Measurements from ENCODE around the gene KPNA3. TPM values are rescaled to one million over a fixed set of nuclear protein-coding genes. Genes with fewer than 3 reads are reported as not detected.

KPNA3 gene
- total and polyA plus RNA-seq, 2 donors (not counting 1 experiment from before 2014, with no cell fraction given) = 37.0 to 68.3 TPM

DNA sequence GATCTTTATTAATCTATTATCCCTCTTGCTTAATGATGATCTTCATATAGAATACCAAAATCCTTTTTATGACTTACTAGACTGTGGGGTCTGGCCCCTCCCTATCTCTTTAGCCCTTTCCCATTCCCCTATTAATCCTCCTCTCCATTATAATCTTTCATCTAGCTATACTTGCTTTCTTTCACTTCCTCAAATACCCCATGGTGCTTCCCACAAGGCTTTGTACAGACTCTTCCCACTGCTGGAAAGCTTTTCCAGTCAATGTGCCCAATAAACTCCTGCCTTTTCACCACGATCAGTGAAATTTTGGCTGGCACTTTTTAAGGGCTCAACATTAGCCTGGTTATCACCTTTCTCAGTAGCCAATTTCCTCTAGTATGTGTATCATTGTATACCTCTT, 98.0 kb downstream of the KPNA3 start:
- Histone ChIP-seq H3K27ac (ENCODE audit: insufficient read depth, low read length) (no peak overlapping the region), H3K4me3 (replicated peaks in 1 of 4; ENCODE audit: control extremely low read depth in 1 of 4, insufficient read depth in 1 of 4, low read depth in 3 of 4, low read length in 4 of 4) (no peak overlapping the region), H3K9ac (ENCODE audit: insufficient read depth, low read length) (no peak overlapping the region), H3K4me2 (ENCODE audit: extremely low read depth, insufficient read depth, low read length) (no peak overlapping the region), H3K9me3 (ENCODE audit: control insufficient read depth, insufficient read depth, low read depth, low read length) (no peaks in the 10 kb centered on the region), H2AFZ (ENCODE audit: low read length) (no peak overlapping the region), H3K4me1 (ENCODE audit: control insufficient read depth, extremely low read depth, insufficient read depth, low read length) (no peaks in the 10 kb centered on the region), H3K36me3 (ENCODE audit: control insufficient read depth, insufficient read depth, low read length) (no peaks in the 10 kb centered on the region), H4K20me1 (ENCODE audit: control insufficient read depth, extremely low read depth, insufficient read depth, low read length) (no peaks in the 10 kb centered on the region), H3K27me3 (ENCODE audit: control insufficient read depth, insufficient read depth, low read length) (no peaks in the 10 kb centered on the region), H3K79me2 (ENCODE audit: control insufficient read depth, insufficient read depth, low read length) (peaks cover 8% of the 10 kb centered on the region)
- TF ChIP-seq, protein P1, sequence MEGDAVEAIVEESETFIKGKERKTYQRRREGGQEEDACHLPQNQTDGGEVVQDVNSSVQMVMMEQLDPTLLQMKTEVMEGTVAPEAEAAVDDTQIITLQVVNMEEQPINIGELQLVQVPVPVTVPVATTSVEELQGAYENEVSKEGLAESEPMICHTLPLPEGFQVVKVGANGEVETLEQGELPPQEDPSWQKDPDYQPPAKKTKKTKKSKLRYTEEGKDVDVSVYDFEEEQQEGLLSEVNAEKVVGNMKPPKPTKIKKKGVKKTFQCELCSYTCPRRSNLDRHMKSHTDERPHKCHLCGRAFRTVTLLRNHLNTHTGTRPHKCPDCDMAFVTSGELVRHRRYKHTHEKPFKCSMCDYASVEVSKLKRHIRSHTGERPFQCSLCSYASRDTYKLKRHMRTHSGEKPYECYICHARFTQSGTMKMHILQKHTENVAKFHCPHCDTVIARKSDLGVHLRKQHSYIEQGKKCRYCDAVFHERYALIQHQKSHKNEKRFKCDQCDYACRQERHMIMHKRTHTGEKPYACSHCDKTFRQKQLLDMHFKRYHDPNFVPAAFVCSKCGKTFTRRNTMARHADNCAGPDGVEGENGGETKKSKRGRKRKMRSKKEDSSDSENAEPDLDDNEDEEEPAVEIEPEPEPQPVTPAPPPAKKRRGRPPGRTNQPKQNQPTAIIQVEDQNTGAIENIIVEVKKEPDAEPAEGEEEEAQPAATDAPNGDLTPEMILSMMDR (conservative IDR thresholded peaks at IDR 0.05 in 1 of 2, IDR thresholded peaks at IDR 0.05 in 1 of 2; ENCODE audit: low read depth in 1 of 2, low read length in 2 of 2) = no peak
- no peak for TF ChIP-seq EZH2 (IDR thresholded peaks at IDR 0.05; ENCODE audit: low read length, missing control alignments)
- DNase-seq (ENCODE audit: low read depth in 2 of 2) = no peak

DNA sequence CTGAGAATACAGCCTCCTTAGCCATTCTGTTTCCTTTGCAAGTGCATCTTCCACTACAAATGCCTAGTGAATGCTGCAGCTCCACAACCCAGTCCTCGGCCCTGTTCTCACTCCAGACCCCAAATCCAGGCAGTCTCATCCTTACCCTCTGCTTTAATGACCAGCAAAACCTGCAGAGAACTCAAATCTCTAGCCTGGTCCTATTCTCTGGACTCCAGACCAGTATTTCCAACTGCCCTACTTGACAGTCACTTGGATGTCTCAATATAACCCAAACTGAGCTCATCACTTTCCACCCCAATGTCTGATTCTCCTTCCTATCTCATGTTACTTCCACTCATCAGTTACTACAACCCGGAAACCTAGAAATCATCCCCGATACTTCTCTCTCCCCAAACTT, 98.6 kb downstream of the KPNA3 start:
- no peak overlapping the region for H3K9ac ChIP-seq (ENCODE audit: insufficient read depth, low read length)
- H3K27ac ChIP-seq (ENCODE audit: insufficient read depth, low read length) = no peak overlapping the region
- no peaks in the 10 kb centered on the region for H3K4me1 ChIP-seq (ENCODE audit: control insufficient read depth, extremely low read depth, insufficient read depth, low read length)
- H3K36me3 ChIP-seq (ENCODE audit: control insufficient read depth, insufficient read depth, low read length) = no peaks in the 10 kb centered on the region
- TF ChIP-seq EZH2 (IDR thresholded peaks at IDR 0.05; ENCODE audit: low read length, missing control alignments) = no peak
- TF ChIP-seq, protein P1 (conservative IDR thresholded peaks at IDR 0.05 in 1 of 2, IDR thresholded peaks at IDR 0.05 in 1 of 2; ENCODE audit: low read depth in 1 of 2, low read length in 2 of 2) = no peak
- no peak overlapping the region for H3K4me3 ChIP-seq (replicated peaks in 1 of 4; ENCODE audit: control extremely low read depth in 1 of 4, insufficient read depth in 1 of 4, low read depth in 3 of 4, low read length in 4 of 4)
- H3K79me2 ChIP-seq (ENCODE audit: control insufficient read depth, insufficient read depth, low read length) = peaks cover 11% of the 10 kb centered on the region
- no peaks in the 10 kb centered on the region for H3K27me3 ChIP-seq (ENCODE audit: control insufficient read depth, insufficient read depth, low read length)
- no peak for DNase-seq (ENCODE audit: low read depth in 2 of 2)
- no peak overlapping the region for H2AFZ ChIP-seq (ENCODE audit: low read length)
- H3K9me3 ChIP-seq (ENCODE audit: control insufficient read depth, insufficient read depth, low read depth, low read length) = no peaks in the 10 kb centered on the region
- no peak overlapping the region for H3K4me2 ChIP-seq (ENCODE audit: extremely low read depth, insufficient read depth, low read length)
- H4K20me1 ChIP-seq (ENCODE audit: control insufficient read depth, extremely low read depth, insufficient read depth, low read length) = no peaks in the 10 kb centered on the region

DNA sequence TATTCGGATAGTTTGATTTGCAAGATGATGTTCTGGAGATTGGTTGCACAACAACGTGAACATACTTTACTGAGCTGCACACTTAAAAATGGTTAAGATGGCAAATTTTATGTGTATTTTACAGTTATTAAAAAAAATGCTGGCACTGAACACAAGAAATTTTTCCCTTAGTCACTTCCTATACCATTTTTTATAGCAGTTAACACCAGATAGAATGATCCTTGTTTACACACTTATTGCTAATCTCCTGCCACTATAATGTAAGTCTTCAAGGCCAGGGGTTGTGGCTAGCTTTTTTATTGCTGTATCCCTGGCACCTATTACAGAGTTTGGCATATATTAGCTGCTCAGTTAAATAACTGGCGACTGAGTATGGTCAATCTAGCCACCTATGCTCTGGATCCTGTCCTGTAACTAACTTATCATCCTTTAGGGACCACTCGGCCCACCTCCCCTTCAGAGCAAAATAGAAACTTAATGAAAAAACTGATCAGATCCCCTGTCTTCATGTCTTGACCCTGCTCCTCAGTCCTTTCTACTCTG, 99.2 kb downstream of the KPNA3 start:
- H3K79me2 ChIP-seq (ENCODE audit: control insufficient read depth, insufficient read depth, low read length) = peaks cover 14% of the 10 kb centered on the region
- no peak overlapping the region for H3K4me2 ChIP-seq (ENCODE audit: extremely low read depth, insufficient read depth, low read length)
- TF ChIP-seq, protein P1 (conservative IDR thresholded peaks at IDR 0.05 in 1 of 2, IDR thresholded peaks at IDR 0.05 in 1 of 2; ENCODE audit: low read depth in 1 of 2, low read length in 2 of 2) = no peak
- no peak for TF ChIP-seq EZH2 (IDR thresholded peaks at IDR 0.05; ENCODE audit: low read length, missing control alignments)
- H3K27ac ChIP-seq (ENCODE audit: insufficient read depth, low read length) = no peak overlapping the region
- H2AFZ ChIP-seq (ENCODE audit: low read length) = no peak overlapping the region
- H3K9ac ChIP-seq (ENCODE audit: insufficient read depth, low read length) = no peak overlapping the region
- H3K9me3 ChIP-seq (ENCODE audit: control insufficient read depth, insufficient read depth, low read depth, low read length) = no peaks in the 10 kb centered on the region
- peak in 1 of 2 donors; percentile 54 for DNase-seq (ENCODE audit: low read depth in 2 of 2)
- no peaks in the 10 kb centered on the region for H4K20me1 ChIP-seq (ENCODE audit: control insufficient read depth, extremely low read depth, insufficient read depth, low read length)
- H3K36me3 ChIP-seq (ENCODE audit: control insufficient read depth, insufficient read depth, low read length) = no peaks in the 10 kb centered on the region
- H3K4me3 ChIP-seq (replicated peaks in 1 of 4; ENCODE audit: control extremely low read depth in 1 of 4, insufficient read depth in 1 of 4, low read depth in 3 of 4, low read length in 4 of 4) = no peak overlapping the region
- H3K27me3 ChIP-seq (ENCODE audit: control insufficient read depth, insufficient read depth, low read length) = no peaks in the 10 kb centered on the region
- H3K4me1 ChIP-seq (ENCODE audit: control insufficient read depth, extremely low read depth, insufficient read depth, low read length) = no peaks in the 10 kb centered on the region
